GM23338 (cell line): ENCODE measurements around the gene AHR. TPM values are rescaled to one million over a fixed set of nuclear protein-coding genes. Genes with fewer than 3 reads are reported as not detected.

Experiments
- ATAC-seq: fragments of 200-7000 bp; cut with Tn5 transposase; 3 replicates; pipeline ENCODE4 v1.9.1; 2020
- DNase-seq: peaks from one replicate; pipeline ENCODE4 v3.0.0-alpha.2; 2015; ENCODE audit warnings: low spot score
- H2AFZ ChIP-seq: fragments of 200-600 bp; sonication (generic); 2 replicates; pipeline ENCODE4 v1.8.0; 2016; ENCODE audit warnings: antibody characterized with exemption, mild to moderate bottlenecking, moderate library complexity
- H3F3A ChIP-seq: fragments of 200-600 bp; sonication (generic); replicated peaks from 2 replicates; pipeline ENCODE4 v1.8.0; 2017; ENCODE audit warnings: antibody characterized with exemption, mixed run types, low read depth
- H3K27ac ChIP-seq: fragments of 200-600 bp; sonication (generic); 2 replicates; pipeline ENCODE4 v1.6.1; 2016; ENCODE audit warnings: low read depth
- H3K27me3 ChIP-seq: fragments of 200-600 bp; sonication (generic); 2 replicates; pipeline ENCODE4 v1.8.0; 2016; ENCODE audit warnings: mild to moderate bottlenecking, mixed run types, moderate library complexity; ENCODE audit not compliant: insufficient read depth
- H3K36me3 ChIP-seq: fragments of 200-600 bp; sonication (generic); 2 replicates; pipeline ENCODE4 v1.8.0; 2016; ENCODE audit warnings: mild to moderate bottlenecking; ENCODE audit not compliant: insufficient read depth
- H3K4me1 ChIP-seq: fragments of 200-600 bp; sonication (generic); 2 replicates; pipeline ENCODE4 v1.8.0; 2016; ENCODE audit warnings: mild to moderate bottlenecking, moderate library complexity; ENCODE audit not compliant: insufficient read depth
- H3K4me2 ChIP-seq: fragments of 200-600 bp; sonication (generic); 2 replicates; pipeline ENCODE4 v1.7.1; 2017; ENCODE audit warnings: mixed run types
- H3K4me3 ChIP-seq: fragments of 200-600 bp; sonication (generic); 2 replicates; pipeline ENCODE4 v1.6.1; 2016; ENCODE audit warnings: mixed run types
- H3K79me2 ChIP-seq: fragments of 200-600 bp; sonication (generic); replicated peaks from 2 replicates; pipeline ENCODE4 v1.8.0; 2017; ENCODE audit warnings: mild to moderate bottlenecking; ENCODE audit not compliant: insufficient read depth
- H3K9me2 ChIP-seq: fragments of 200-600 bp; sonication (generic); 2 replicates; pipeline ENCODE4 v1.8.0; 2017; ENCODE audit not compliant: insufficient read depth
- H4K20me1 ChIP-seq: fragments of 200-600 bp; sonication (generic); replicated peaks from 2 replicates; pipeline ENCODE4 v1.8.0; 2017; ENCODE audit warnings: mild to moderate bottlenecking; ENCODE audit not compliant: insufficient read depth
- H3K27ac Mint-ChIP-seq: 2 replicates; pipeline ENCODE4 v1.8.0; 2020; ENCODE audit warnings: inconsistent platforms, mild to moderate bottlenecking, moderate library complexity, mixed read lengths
- H3K27me3 Mint-ChIP-seq: 3 replicates; pipeline ENCODE4 v1.8.0; 2022; ENCODE audit warnings: low read depth, mild to moderate bottlenecking, moderate library complexity, mixed read lengths, inconsistent platforms; ENCODE audit not compliant: insufficient read depth, poor library complexity
- H3K36me3 Mint-ChIP-seq: 3 replicates; pipeline ENCODE4 v1.8.0; 2021; ENCODE audit warnings: low read depth, mild to moderate bottlenecking, inconsistent platforms, moderate library complexity, mixed read lengths
- H3K4me1 Mint-ChIP-seq: 3 replicates; pipeline ENCODE4 v1.8.0; 2020; ENCODE audit warnings: mild to moderate bottlenecking, inconsistent platforms, mixed read lengths
- H3K4me3 Mint-ChIP-seq: 3 replicates; pipeline ENCODE4 v1.8.0; 2021; ENCODE audit warnings: moderate library complexity, mild to moderate bottlenecking, inconsistent platforms, mixed read lengths
- H3K9me3 Mint-ChIP-seq: 3 replicates; pipeline ENCODE4 v1.8.0; 2020; ENCODE audit warnings: moderate library complexity, mild to moderate bottlenecking, inconsistent platforms, mixed read lengths
- EZH2 ChIP-seq: fragments of 200-600 bp; sonication (generic); IDR thresholded peaks from one replicate; pipeline ENCODE4 v1.8.0; 2017; ENCODE audit warnings: antibody characterized with exemption, mild to moderate bottlenecking, low read depth; ENCODE audit not compliant: unreplicated experiment
- EZH2phosphoT487 ChIP-seq: fragments of 200-600 bp; sonication (generic); IDR thresholded peaks from one replicate; pipeline ENCODE4 v1.8.1; 2018; ENCODE audit warnings: antibody characterized with exemption; ENCODE audit not compliant: unreplicated experiment
- JUNB ChIP-seq: IDR thresholded peaks from one replicate; pipeline ENCODE4 v1.6.1; 2016; ENCODE audit warnings: antibody characterized with exemption; ENCODE audit not compliant: unreplicated experiment
- NANOG ChIP-seq: IDR thresholded peaks from 2 replicates; pipeline ENCODE4 v1.6.1; 2016; ENCODE audit warnings: antibody characterized with exemption, borderline replicate concordance
- STAT1 ChIP-seq: IDR thresholded peaks from one replicate; pipeline ENCODE4 v1.6.1; 2016; ENCODE audit warnings: antibody characterized with exemption; ENCODE audit not compliant: unreplicated experiment
- ZNF114 ChIP-seq: fragments of 250-450 bp; sonication (Bioruptor Pico); IDR thresholded peaks from 2 replicates; pipeline ENCODE4 v1.5.0; 2020; ENCODE audit warnings: mild to moderate bottlenecking, moderate library complexity
- ZNF331 ChIP-seq: fragments of 250-450 bp; sonication (Bioruptor Pico); IDR thresholded peaks from 2 replicates; pipeline ENCODE4 v1.5.0; 2020; ENCODE audit warnings: low read depth, mild to moderate bottlenecking, moderate library complexity
- polyA plus RNA-seq: library from polyadenylated mRNA; unstranded; fragments of >200 nt; fragmentation: Nextera tagmentation; extraction: Ambion mirVana; gene quantifications from 2 replicates; pipeline ENCODE4 v1.2.1, GENCODE V29; 2016
- total RNA-seq: library from RNA; depleted of rRNA; stranded (reverse); fragments of >200 nt; shearing (Covaris generic); gene quantifications from 2 replicates; pipeline ENCODE4 v1.2.3, GENCODE V29; 2014
- TF ChIP-seq, protein P1 (sequence below): IDR thresholded peaks from one replicate; pipeline ENCODE4 v1.6.1; 2018; ENCODE audit warnings: antibody characterized with exemption; ENCODE audit not compliant: unreplicated experiment
- TF ChIP-seq, protein P2 (sequence below): fragments of 250-450 bp; sonication (Bioruptor Pico); IDR thresholded peaks from 2 replicates; pipeline ENCODE4 v1.5.0; 2020; ENCODE audit warnings: mild to moderate bottlenecking, moderate library complexity
- TF ChIP-seq, protein P3 (sequence below): IDR thresholded peaks from 2 replicates; pipeline ENCODE4 v1.6.1; 2016; ENCODE audit warnings: antibody characterized with exemption
- TF ChIP-seq, protein P4 (sequence below), 2 experiments: fragments of 200-600 bp in 1 of 2; sonication (generic) in 1 of 2; conservative IDR thresholded peaks; 2 replicates each; pipeline versions ENCODE4 v1.5.1 to v1.6.1; 2016 to 2017; ENCODE audit warnings: antibody characterized with exemption in 2 of 2, low read depth in 2 of 2, mild to moderate bottlenecking in 2 of 2, moderate library complexity in 1 of 2

Gene AHR
- total and polyA plus RNA-seq, 2 experiments from 2014 or later, result 3.4 to 14.9 TPM

DNA sequence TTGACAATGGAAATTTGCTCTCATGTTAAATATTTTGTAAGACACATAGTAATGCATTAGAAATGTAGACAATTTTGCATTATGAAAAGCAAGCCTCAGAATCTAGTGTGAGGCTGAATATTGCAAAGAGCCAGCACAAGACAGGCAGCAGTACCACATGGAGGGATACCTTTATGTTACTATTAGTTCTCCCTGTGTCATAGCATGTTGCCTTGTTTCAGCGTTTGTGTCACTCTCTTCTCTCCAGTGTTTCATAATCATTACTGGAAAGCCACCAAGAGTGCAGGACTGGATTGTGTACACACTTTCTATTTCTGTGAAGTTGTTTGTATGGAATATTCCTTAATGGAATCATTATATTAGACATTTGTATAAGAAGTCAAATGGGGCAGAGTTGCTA, 8.5 kb downstream of the AHR start (continued):
- TF ChIP-seq, protein P1, sequence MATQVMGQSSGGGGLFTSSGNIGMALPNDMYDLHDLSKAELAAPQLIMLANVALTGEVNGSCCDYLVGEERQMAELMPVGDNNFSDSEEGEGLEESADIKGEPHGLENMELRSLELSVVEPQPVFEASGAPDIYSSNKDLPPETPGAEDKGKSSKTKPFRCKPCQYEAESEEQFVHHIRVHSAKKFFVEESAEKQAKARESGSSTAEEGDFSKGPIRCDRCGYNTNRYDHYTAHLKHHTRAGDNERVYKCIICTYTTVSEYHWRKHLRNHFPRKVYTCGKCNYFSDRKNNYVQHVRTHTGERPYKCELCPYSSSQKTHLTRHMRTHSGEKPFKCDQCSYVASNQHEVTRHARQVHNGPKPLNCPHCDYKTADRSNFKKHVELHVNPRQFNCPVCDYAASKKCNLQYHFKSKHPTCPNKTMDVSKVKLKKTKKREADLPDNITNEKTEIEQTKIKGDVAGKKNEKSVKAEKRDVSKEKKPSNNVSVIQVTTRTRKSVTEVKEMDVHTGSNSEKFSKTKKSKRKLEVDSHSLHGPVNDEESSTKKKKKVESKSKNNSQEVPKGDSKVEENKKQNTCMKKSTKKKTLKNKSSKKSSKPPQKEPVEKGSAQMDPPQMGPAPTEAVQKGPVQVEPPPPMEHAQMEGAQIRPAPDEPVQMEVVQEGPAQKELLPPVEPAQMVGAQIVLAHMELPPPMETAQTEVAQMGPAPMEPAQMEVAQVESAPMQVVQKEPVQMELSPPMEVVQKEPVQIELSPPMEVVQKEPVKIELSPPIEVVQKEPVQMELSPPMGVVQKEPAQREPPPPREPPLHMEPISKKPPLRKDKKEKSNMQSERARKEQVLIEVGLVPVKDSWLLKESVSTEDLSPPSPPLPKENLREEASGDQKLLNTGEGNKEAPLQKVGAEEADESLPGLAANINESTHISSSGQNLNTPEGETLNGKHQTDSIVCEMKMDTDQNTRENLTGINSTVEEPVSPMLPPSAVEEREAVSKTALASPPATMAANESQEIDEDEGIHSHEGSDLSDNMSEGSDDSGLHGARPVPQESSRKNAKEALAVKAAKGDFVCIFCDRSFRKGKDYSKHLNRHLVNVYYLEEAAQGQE, result no peak
- no peak for TF ChIP-seq ZNF331

DNA sequence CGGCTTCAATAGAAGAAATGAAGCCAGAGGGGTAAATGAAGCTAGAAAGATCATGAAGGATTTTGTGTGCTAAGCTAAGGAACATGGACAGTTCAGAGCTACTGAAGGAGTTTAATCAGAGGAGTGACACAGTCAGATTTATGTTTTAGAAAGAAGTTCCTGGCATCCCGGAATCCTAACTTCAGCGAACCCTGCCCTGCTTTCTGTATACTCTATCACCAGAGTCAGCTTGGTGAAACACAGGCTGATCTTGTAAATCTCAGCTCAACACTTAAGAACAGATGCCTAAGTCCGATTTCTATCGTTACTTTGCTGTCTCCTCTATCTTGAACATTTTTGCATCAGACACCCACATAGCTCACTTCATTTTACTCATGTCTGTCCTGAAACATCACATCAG, 9.1 kb downstream of the AHR start:
- Mint-ChIP-seq H3K4me1 (peaks cover 38% of the 10 kb centered on the region), H3K27ac (no peak overlapping the region), H3K36me3 (no peaks in the 10 kb centered on the region), H3K4me3 (no peak overlapping the region), H3K9me3 (no peaks in the 10 kb centered on the region), H3K27me3 (no peaks in the 10 kb centered on the region)
- H3K27ac ChIP-seq, result no peak overlapping the region
- DNase-seq, result no peak
- no peaks in the 10 kb centered on the region for H4K20me1 ChIP-seq
- no peaks in the 10 kb centered on the region for H3K27me3 ChIP-seq
- no peaks in the 10 kb centered on the region for H3F3A ChIP-seq
- H3K79me2 ChIP-seq, result peaks cover 77% of the 10 kb centered on the region
- no peaks in the 10 kb centered on the region for H3K9me2 ChIP-seq
- H3K36me3 ChIP-seq, result no peaks in the 10 kb centered on the region
- H3K4me2 ChIP-seq, result no peak overlapping the region
- H3K4me1 ChIP-seq, result peaks cover 46% of the 10 kb centered on the region
- H3K4me3 ChIP-seq, result no peak overlapping the region
- no peak overlapping the region for H2AFZ ChIP-seq
- ATAC-seq, result no peak
- no peak for TF ChIP-seq ZNF114
- TF ChIP-seq EZH2phosphoT487, result no peak
- TF ChIP-seq JUNB, result no peak
- TF ChIP-seq, protein P2, sequence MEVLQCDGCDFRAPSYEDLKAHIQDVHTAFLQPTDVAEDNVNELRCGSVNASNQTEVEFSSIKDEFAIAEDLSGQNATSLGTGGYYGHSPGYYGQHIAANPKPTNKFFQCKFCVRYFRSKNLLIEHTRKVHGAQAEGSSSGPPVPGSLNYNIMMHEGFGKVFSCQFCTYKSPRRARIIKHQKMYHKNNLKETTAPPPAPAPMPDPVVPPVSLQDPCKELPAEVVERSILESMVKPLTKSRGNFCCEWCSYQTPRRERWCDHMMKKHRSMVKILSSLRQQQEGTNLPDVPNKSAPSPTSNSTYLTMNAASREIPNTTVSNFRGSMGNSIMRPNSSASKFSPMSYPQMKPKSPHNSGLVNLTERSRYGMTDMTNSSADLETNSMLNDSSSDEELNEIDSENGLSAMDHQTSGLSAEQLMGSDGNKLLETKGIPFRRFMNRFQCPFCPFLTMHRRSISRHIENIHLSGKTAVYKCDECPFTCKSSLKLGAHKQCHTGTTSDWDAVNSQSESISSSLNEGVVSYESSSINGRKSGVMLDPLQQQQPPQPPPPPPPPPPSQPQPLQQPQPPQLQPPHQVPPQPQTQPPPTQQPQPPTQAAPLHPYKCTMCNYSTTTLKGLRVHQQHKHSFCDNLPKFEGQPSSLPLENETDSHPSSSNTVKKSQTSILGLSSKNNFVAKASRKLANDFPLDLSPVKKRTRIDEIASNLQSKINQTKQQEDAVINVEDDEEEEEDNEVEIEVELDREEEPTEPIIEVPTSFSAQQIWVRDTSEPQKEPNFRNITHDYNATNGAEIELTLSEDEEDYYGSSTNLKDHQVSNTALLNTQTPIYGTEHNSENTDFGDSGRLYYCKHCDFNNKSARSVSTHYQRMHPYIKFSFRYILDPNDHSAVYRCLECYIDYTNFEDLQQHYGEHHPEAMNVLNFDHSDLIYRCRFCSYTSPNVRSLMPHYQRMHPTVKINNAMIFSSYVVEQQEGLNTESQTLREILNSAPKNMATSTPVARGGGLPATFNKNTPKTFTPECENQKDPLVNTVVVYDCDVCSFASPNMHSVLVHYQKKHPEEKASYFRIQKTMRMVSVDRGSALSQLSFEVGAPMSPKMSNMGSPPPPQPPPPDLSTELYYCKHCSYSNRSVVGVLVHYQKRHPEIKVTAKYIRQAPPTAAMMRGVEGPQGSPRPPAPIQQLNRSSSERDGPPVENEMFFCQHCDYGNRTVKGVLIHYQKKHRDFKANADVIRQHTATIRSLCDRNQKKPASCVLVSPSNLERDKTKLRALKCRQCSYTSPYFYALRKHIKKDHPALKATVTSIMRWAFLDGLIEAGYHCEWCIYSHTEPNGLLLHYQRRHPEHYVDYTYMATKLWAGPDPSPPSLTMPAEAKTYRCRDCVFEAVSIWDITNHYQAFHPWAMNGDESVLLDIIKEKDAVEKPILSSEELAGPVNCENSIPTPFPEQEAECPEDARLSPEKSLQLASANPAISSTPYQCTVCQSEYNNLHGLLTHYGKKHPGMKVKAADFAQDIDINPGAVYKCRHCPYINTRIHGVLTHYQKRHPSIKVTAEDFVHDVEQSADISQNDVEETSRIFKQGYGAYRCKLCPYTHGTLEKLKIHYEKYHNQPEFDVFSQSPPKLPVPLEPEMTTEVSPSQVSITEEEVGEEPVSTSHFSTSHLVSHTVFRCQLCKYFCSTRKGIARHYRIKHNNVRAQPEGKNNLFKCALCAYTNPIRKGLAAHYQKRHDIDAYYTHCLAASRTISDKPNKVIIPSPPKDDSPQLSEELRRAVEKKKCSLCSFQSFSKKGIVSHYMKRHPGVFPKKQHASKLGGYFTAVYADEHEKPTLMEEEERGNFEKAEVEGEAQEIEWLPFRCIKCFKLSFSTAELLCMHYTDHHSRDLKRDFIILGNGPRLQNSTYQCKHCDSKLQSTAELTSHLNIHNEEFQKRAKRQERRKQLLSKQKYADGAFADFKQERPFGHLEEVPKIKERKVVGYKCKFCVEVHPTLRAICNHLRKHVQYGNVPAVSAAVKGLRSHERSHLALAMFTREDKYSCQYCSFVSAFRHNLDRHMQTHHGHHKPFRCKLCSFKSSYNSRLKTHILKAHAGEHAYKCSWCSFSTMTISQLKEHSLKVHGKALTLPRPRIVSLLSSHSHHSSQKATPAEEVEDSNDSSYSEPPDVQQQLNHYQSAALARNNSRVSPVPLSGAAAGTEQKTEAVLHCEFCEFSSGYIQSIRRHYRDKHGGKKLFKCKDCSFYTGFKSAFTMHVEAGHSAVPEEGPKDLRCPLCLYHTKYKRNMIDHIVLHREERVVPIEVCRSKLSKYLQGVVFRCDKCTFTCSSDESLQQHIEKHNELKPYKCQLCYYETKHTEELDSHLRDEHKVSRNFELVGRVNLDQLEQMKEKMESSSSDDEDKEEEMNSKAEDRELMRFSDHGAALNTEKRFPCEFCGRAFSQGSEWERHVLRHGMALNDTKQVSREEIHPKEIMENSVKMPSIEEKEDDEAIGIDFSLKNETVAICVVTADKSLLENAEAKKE (CRISPR knock-in tag), result no peak
- TF ChIP-seq, protein P3, sequence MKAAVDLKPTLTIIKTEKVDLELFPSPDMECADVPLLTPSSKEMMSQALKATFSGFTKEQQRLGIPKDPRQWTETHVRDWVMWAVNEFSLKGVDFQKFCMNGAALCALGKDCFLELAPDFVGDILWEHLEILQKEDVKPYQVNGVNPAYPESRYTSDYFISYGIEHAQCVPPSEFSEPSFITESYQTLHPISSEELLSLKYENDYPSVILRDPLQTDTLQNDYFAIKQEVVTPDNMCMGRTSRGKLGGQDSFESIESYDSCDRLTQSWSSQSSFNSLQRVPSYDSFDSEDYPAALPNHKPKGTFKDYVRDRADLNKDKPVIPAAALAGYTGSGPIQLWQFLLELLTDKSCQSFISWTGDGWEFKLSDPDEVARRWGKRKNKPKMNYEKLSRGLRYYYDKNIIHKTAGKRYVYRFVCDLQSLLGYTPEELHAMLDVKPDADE, result no peak
- TF ChIP-seq NANOG, result no peak
- no peak for TF ChIP-seq EZH2
- TF ChIP-seq, protein P4, sequence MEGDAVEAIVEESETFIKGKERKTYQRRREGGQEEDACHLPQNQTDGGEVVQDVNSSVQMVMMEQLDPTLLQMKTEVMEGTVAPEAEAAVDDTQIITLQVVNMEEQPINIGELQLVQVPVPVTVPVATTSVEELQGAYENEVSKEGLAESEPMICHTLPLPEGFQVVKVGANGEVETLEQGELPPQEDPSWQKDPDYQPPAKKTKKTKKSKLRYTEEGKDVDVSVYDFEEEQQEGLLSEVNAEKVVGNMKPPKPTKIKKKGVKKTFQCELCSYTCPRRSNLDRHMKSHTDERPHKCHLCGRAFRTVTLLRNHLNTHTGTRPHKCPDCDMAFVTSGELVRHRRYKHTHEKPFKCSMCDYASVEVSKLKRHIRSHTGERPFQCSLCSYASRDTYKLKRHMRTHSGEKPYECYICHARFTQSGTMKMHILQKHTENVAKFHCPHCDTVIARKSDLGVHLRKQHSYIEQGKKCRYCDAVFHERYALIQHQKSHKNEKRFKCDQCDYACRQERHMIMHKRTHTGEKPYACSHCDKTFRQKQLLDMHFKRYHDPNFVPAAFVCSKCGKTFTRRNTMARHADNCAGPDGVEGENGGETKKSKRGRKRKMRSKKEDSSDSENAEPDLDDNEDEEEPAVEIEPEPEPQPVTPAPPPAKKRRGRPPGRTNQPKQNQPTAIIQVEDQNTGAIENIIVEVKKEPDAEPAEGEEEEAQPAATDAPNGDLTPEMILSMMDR (conservative IDR thresholded peaks at IDR 0.05; ENCODE audit: low read depth in 2 of 2), result no peak
- no peak for TF ChIP-seq STAT1
